ENCODE data around the gene EYS. TPM values are rescaled to one million over a fixed set of nuclear protein-coding genes. Genes with fewer than 3 reads are reported as not detected.
"Not testable (repeated sequence)": the region's sequence is repeated elsewhere in the genome, so short reads cannot be mapped to it uniquely, and the experiment has no call there.

EYS gene
- total RNA-seq, 1 donor from 2014 or later = not detected

GRCh38 chr6:63964366-63964765 is 1742.7 kb downstream of the EYS start:
- Mint-ChIP-seq H3K9me3 (ENCODE audit: unreplicated experiment) (no peaks in the 10 kb centered on the region), H3K4me1 (ENCODE audit: unreplicated experiment) (peaks cover 5% of the 10 kb centered on the region), H3K27ac (ENCODE audit: unreplicated experiment) (no peak overlapping the region), H3K27me3 (ENCODE audit: unreplicated experiment) (peaks cover 2% of the 10 kb centered on the region), H3K4me3 (ENCODE audit: unreplicated experiment) (no peak overlapping the region), H3K36me3 (ENCODE audit: low read depth, unreplicated experiment) (no peaks in the 10 kb centered on the region)
- no peak for DNase-seq (ENCODE audit: low spot score)
- TF ChIP-seq CTCF (IDR thresholded peaks at IDR 0.05; ENCODE audit: unreplicated experiment) = no peak

- Mint-ChIP-seq H3K4me3 (ENCODE audit: unreplicated experiment) (no peak overlapping the region), H3K4me1 (ENCODE audit: unreplicated experiment) (peaks cover 5% of the 10 kb centered on the region), H3K27me3 (ENCODE audit: unreplicated experiment) (peaks cover 2% of the 10 kb centered on the region), H3K27ac (ENCODE audit: unreplicated experiment) (no peak overlapping the region), H3K9me3 (ENCODE audit: unreplicated experiment) (no peaks in the 10 kb centered on the region), H3K36me3 (ENCODE audit: low read depth, unreplicated experiment) (no peaks in the 10 kb centered on the region)
- no peak for DNase-seq (ENCODE audit: low spot score)
- TF ChIP-seq CTCF (IDR thresholded peaks at IDR 0.05; ENCODE audit: unreplicated experiment) = no peak
Measured at GRCh38 chr6:63963769-63964315, 1743.2 kb downstream of the EYS start.

GRCh38 chr6:63953336-63954021 is 1753.5 kb downstream of the EYS start:
- H3K27me3 Mint-ChIP-seq (ENCODE audit: unreplicated experiment); H3K4me3 Mint-ChIP-seq (ENCODE audit: unreplicated experiment); H3K36me3 Mint-ChIP-seq (ENCODE audit: low read depth, unreplicated experiment); H3K9me3 Mint-ChIP-seq (ENCODE audit: unreplicated experiment); H3K27ac Mint-ChIP-seq (ENCODE audit: unreplicated experiment); DNase-seq (ENCODE audit: low spot score); H3K4me1 Mint-ChIP-seq (ENCODE audit: unreplicated experiment): not testable (repeated sequence)

- H3K4me3 Mint-ChIP-seq (ENCODE audit: unreplicated experiment) = no peak overlapping the region
- no peaks in the 10 kb centered on the region for H3K9me3 Mint-ChIP-seq (ENCODE audit: unreplicated experiment)
- TF ChIP-seq CTCF (IDR thresholded peaks at IDR 0.05; ENCODE audit: unreplicated experiment) = no peak
- H3K36me3 Mint-ChIP-seq (ENCODE audit: low read depth, unreplicated experiment) = no peaks in the 10 kb centered on the region
- no peaks in the 10 kb centered on the region for H3K27me3 Mint-ChIP-seq (ENCODE audit: unreplicated experiment)
- H3K27ac Mint-ChIP-seq (ENCODE audit: unreplicated experiment) = no peak overlapping the region
- peaks cover 2% of the 10 kb centered on the region for H3K4me1 Mint-ChIP-seq (ENCODE audit: unreplicated experiment)
- DNase-seq (ENCODE audit: low spot score) = no peak
Measured at GRCh38 chr6:63947792-63948529, 1759.1 kb downstream of the EYS start.

GRCh38 chr6:63945987-63946386 is 1761.0 kb downstream of the EYS start:
- no peaks in the 10 kb centered on the region for H3K27me3 Mint-ChIP-seq (ENCODE audit: unreplicated experiment)
- DNase-seq (ENCODE audit: low spot score) = no peak
- no peak for TF ChIP-seq CTCF (IDR thresholded peaks at IDR 0.05; ENCODE audit: unreplicated experiment)
- no peaks in the 10 kb centered on the region for H3K9me3 Mint-ChIP-seq (ENCODE audit: unreplicated experiment)
- H3K36me3 Mint-ChIP-seq (ENCODE audit: low read depth, unreplicated experiment) = no peaks in the 10 kb centered on the region
- no peak overlapping the region for H3K27ac Mint-ChIP-seq (ENCODE audit: unreplicated experiment)
- peaks cover 16% of the 10 kb centered on the region for H3K4me1 Mint-ChIP-seq (ENCODE audit: unreplicated experiment)
- H3K4me3 Mint-ChIP-seq (ENCODE audit: unreplicated experiment) = no peak overlapping the region

Measured in endothelial cell (in vitro differentiated cells).